Activated CD8-positive, alpha-beta memory T cell treated with anti-CD3 and anti-CD28 coated beads, Interleukin-2, amount 50 U/mL, for 1 hour (primary cell): ENCODE results near the gene ACTL7A.
"Not testable (repeated sequence)": the region's sequence is repeated elsewhere in the genome, so short reads cannot be mapped to it uniquely, and the experiment has no call there.

Source experiments
- DNase-seq: peaks from one replicate; pipeline ENCODE4 v3.0.0-alpha.2; 2020; ENCODE audit errors: extremely low read depth

The ACTL7A gene

GRCh38 chr9:108876425-108876824, 14.4 kb downstream of the ACTL7A start:
- DNase-seq, result no peak

DNA sequence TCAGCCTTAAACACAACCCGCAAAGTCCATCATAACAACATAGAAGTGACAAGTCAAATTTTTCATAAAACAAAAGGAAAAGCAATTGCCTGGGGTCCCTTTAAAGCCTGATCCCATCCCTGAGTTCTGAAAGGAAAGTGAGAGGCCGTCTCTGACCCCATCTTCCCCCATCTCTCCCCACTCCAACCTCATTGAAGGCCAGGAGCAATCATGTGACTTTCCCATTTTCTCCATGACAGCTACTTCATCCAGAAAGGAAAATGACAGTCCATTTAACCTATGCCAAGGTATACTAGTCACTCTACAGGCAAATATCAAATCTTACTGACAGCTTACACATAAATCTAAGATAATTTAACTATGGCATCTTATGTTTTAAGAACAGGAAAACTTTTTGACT, 15.5 kb downstream of the ACTL7A start:
- no peak for DNase-seq

GRCh38 chr9:108880738-108881316, 18.8 kb downstream of the ACTL7A start:
- no peak for DNase-seq

DNA sequence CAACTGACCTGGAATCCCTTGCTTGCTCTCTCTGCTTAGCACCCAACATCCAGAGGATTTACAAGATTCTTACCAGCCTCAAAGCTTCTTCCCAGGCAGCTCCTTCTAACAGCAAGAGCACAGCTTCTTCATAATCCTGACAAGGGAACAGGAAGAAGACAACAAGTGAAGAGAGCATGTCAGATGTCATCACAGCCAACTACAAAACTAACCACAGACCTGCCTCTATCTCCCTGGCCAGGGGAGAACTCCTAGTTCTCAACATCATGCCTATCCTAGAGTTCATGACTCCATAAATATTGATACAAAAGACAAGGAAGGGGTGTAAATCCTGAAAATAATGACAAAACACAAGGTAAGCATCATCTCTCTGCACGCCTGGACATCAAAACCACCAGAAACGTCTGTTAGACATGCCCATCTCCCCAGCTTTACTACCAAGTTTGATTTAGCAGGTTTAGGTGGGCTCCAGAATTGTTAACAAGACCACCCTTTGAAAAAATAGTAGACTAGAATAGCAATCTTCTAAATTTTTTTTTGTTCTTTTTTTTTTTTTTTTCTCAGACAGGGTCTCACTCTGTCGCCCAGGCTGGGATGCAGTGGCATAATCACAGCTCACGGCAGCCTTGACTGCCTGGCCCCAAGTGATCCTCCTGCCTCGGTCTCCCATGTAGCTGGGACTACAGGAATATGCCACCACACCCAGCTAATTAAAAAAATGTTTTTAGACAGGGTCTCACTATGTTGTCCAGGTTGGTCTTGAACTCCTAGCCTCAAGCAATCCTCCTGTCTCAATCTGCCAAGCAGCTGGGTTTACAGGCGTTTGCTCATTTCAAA, 20.2 kb downstream of the ACTL7A start:
- DNase-seq, result no peak

DNA sequence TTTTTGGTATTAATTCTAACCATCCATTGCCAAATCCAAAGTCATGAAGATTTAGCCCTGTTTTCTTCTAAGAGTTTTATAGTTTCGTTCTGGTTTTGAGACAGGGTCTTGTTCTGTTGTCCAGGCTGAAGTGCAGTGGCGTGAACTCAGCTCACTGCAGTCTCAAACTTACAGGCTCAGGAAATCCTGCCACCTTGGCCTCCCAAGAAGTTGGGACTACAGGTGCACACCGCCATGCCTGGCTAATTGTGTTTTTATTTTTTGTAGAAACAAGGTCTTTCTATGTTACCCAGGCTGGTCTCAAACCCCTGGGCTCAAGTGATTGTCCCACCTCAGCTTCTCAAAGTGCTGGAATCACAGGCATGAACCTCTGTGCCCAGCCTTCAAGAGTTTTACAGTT, 21.0 kb downstream of the ACTL7A start:
- DNase-seq, result no peak

DNA sequence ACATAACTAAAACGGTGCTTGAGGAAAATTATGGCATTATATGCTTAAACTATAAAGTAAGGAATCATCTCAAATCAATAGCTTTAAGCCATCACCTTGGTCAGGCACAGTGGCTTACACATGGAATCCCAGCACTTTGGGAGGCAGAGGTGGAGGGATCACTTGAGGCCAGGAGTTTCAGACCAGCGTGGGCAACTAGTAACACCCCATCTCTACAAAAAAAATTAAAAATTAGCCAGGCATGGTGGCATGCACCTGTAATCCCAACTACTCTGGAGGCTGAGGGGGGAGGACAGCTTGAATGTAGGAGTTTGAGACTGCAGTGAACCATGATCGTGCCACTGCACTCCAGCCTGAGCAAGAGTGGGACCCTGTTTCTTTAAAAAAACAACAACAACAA, 22.6 kb downstream of the ACTL7A start:
- no peak for DNase-seq

GRCh38 chr9:108885643-108886348, 23.7 kb downstream of the ACTL7A start:
- DNase-seq, result no peak

- not testable (repeated sequence) for DNase-seq
Observed at GRCh38 chr9:108886594-108887271, 24.7 kb downstream of the ACTL7A start.

DNA sequence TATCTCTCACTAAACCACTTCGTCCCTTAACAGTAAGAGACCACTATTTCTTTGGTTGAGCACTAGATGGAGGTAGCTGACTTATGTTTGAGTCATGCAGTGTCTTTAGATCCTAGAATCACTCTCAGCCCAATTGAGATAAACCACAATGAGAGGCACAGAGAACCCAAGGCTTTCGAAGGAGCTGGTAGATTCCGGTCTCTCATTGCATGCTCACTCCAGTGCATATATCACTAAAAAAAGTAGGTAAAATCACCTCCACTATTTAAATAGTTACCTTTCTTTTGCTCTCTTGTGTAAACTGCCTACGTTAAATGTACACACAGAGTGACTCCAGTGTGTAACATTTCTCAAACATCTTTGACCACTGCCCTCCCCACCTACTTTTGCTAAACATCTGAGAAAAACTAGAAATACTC, 27.6 kb downstream of the ACTL7A start:
- no peak for DNase-seq

- DNase-seq, result no peak
Observed at GRCh38 chr9:108894225-108894997, 32.3 kb downstream of the ACTL7A start.

- no peak for DNase-seq
Observed at GRCh38 chr9:108897324-108898096, 35.4 kb downstream of the ACTL7A start.

- not testable (repeated sequence) for DNase-seq
Observed at GRCh38 chr9:108899023-108899695, 37.1 kb downstream of the ACTL7A start.

DNA sequence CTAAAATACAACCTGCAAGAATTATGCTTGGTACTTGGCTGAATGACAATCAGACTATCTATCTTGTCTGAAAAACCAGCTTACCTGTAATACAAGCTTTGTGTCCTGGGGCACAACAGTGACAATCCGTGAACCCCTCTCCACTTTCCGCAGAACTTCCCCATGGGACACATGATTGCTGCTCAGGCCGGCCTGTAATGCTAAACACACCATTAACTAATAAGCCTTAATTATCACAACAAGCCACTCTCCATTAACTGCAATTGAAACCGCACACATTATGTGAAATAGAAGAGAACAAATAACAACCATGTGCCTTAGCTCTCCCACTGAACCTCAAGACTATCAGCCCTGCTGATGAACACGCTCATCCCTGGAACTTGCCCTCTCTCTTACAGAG, 38.1 kb downstream of the ACTL7A start:
- DNase-seq, result no peak

GRCh38 chr9:108903420-108904103, 41.5 kb downstream of the ACTL7A start:
- DNase-seq, result no peak

- DNase-seq, result no peak
Observed at GRCh38 chr9:108904161-108904560, 42.1 kb downstream of the ACTL7A start.

GRCh38 chr9:108905494-108905893, 43.4 kb downstream of the ACTL7A start:
- no peak for DNase-seq

DNA sequence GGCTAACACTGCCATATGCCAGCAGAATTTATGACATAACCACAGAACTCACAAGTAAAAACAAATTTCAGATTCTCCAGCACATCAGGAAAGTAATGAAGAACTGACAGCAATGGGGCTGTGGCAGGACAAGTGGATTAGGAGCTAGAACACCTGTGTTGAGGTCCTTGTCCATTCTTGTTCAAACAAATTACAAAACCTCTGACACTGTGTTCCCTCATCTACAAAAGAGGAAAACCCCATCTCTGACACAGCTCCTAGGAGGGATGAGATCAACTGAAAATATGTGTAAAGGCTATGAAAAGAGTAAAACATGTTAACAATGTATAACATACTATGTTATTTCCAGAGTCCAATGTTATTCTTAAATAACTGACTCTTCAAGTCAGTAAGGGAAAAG, 48.3 kb downstream of the ACTL7A start:
- DNase-seq, result no peak

DNA sequence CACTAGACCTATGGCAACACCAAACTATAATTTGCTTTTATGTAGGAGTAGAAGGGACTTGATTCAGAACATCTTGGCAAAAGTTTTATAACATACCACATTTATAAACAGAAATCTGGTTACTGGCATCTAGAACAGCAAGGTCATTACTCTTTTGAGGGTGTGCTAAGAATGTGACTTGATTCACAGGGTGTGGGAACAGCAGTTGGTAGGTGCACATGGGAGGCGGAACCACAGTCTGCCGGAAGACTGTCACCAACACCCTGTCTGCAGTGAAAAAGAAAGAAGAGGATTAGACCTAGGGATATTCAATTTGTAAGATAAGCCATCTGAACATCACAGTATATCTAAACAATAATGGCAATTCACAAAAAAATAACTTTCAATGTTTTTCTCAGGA, 48.8 kb downstream of the ACTL7A start:
- DNase-seq, result no peak

- no peak for DNase-seq
Observed at GRCh38 chr9:108911820-108912219, 49.8 kb downstream of the ACTL7A start.
